HG03135 (cell line): ENCODE results near the gene PPARA.

Source experiments
- ATAC-seq: cut with Tn5 transposase; IDR thresholded peaks from one replicate; pipeline ENCODE4 v1.9.1; 2021; ENCODE audit warnings: mild to moderate bottlenecking, moderate library complexity; ENCODE audit not compliant: unreplicated experiment

Gene PPARA

GRCh38 chr22:46150034-46150654, at the start of gene PPARA:
Gene PPARA (plus strand): TSS chr22:46150526. CDS start chr22:46198384, 47,858 bp downstream.
- ATAC-seq, result peak; percentile 60

GRCh38 chr22:46102159-46102558, 48.2 kb upstream of the PPARA start:
- no peak for ATAC-seq

- ATAC-seq, result no peak
Measured at GRCh38 chr22:46102752-46103151, 47.6 kb upstream of the PPARA start.

GRCh38 chr22:46103181-46103580, 47.1 kb upstream of the PPARA start:
- no peak for ATAC-seq

- ATAC-seq, result no peak
Measured at GRCh38 chr22:46103664-46104063, 46.7 kb upstream of the PPARA start.

- ATAC-seq, result no peak
Measured at GRCh38 chr22:46104170-46104880, 46.0 kb upstream of the PPARA start.

- no peak for ATAC-seq
Measured at GRCh38 chr22:46104881-46105493, 45.3 kb upstream of the PPARA start.

GRCh38 chr22:46105494-46106278, 44.6 kb upstream of the PPARA start:
- ATAC-seq, result no peak

GRCh38 chr22:46106279-46107022, 43.9 kb upstream of the PPARA start:
- ATAC-seq, result no peak

- ATAC-seq, result no peak
Measured at GRCh38 chr22:46107089-46107664, 43.1 kb upstream of the PPARA start.

GRCh38 chr22:46107753-46108563, 42.4 kb upstream of the PPARA start:
- ATAC-seq, result no peak

GRCh38 chr22:46108564-46109473, 41.5 kb upstream of the PPARA start:
- no peak for ATAC-seq

- no peak for ATAC-seq
Measured at GRCh38 chr22:46109474-46110003, 40.8 kb upstream of the PPARA start.

GRCh38 chr22:46110215-46110614, 40.1 kb upstream of the PPARA start:
- no peak for ATAC-seq

GRCh38 chr22:46111645-46112306, 38.5 kb upstream of the PPARA start:
- no peak for ATAC-seq

GRCh38 chr22:46112405-46112804, 37.9 kb upstream of the PPARA start:
- ATAC-seq, result no peak

GRCh38 chr22:46113110-46113909, 37.0 kb upstream of the PPARA start:
- no peak for ATAC-seq
